ENCODE measurements around the gene AGO3. TPM values are rescaled to one million over a fixed set of nuclear protein-coding genes. Genes with fewer than 3 reads are reported as not detected.

Gene AGO3
- total RNA-seq, 1 donor from 2014 or later = 33.9 TPM

GRCh38 chr1:36086529-36087232 lies 155.8 kb downstream of the AGO3 start:
- intact Hi-C loops (cut with DNase I) = no loop called here
- ATAC-seq (no peak), DNase-seq (no peak)
- Histone ChIP-seq H3K4me3 (no peak overlapping the region), H3K27ac (no peak overlapping the region), H3K9me3 (no peaks in the 10 kb centered on the region), H3K36me3 (peaks cover 15% of the 10 kb centered on the region), H3K4me1 (peaks cover 38% of the 10 kb centered on the region), H3K27me3 (ENCODE audit: low read depth) (peaks cover 14% of the 10 kb centered on the region)
- TF ChIP-seq, protein P1, sequence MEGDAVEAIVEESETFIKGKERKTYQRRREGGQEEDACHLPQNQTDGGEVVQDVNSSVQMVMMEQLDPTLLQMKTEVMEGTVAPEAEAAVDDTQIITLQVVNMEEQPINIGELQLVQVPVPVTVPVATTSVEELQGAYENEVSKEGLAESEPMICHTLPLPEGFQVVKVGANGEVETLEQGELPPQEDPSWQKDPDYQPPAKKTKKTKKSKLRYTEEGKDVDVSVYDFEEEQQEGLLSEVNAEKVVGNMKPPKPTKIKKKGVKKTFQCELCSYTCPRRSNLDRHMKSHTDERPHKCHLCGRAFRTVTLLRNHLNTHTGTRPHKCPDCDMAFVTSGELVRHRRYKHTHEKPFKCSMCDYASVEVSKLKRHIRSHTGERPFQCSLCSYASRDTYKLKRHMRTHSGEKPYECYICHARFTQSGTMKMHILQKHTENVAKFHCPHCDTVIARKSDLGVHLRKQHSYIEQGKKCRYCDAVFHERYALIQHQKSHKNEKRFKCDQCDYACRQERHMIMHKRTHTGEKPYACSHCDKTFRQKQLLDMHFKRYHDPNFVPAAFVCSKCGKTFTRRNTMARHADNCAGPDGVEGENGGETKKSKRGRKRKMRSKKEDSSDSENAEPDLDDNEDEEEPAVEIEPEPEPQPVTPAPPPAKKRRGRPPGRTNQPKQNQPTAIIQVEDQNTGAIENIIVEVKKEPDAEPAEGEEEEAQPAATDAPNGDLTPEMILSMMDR (IDR thresholded peaks at IDR 0.05) = no peak

GRCh38 chr1:36087233-36088123 lies 156.6 kb downstream of the AGO3 start:
- Histone ChIP-seq H3K27me3 (ENCODE audit: low read depth) (peaks cover 14% of the 10 kb centered on the region), H3K4me3 (no peak overlapping the region), H3K27ac (no peak overlapping the region), H3K9me3 (no peaks in the 10 kb centered on the region), H3K36me3 (peaks cover 23% of the 10 kb centered on the region), H3K4me1 (peaks cover 38% of the 10 kb centered on the region)
- ATAC-seq (no peak), DNase-seq (no peak)
- TF ChIP-seq, protein P1 (IDR thresholded peaks at IDR 0.05) = no peak
- intact Hi-C loops (cut with DNase I) = no loop called here

DNA sequence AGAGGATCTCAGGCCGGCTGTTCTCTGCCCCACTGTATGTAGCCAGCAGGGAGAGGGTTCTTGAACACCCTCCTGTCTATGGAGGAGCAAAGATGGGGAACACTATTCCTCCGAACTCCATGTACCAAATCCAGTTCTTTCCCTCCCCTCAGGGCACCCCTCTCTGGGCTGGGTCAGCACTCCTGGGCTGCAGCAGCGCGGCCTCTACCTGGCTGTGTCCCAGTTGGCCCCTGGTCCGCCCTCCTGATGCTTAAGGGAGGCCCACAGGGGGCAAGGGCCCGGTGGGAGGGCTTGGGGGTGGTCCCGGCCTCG lies 157.3 kb downstream of the AGO3 start:
- no peaks in the 10 kb centered on the region for H3K9me3 ChIP-seq
- H3K36me3 ChIP-seq = peaks cover 31% of the 10 kb centered on the region
- peak overlapping the region; percentile 95 for H3K27ac ChIP-seq
- peaks cover 40% of the 10 kb centered on the region for H3K4me1 ChIP-seq
- TF ChIP-seq, protein P1 (IDR thresholded peaks at IDR 0.05) = no peak
- peak overlapping the region; percentile 98 for H3K4me3 ChIP-seq
- ATAC-seq = no peak
- intact Hi-C loops (cut with DNase I) = no loop called here
- peaks cover 14% of the 10 kb centered on the region for H3K27me3 ChIP-seq (ENCODE audit: low read depth)
- no peak for DNase-seq

- intact Hi-C loops (cut with DNase I) = no loop called here
- H3K27ac ChIP-seq = peak within 1 kb of the TSS; percentile 95
- peak; percentile 93 to 96 for ATAC-seq
Observed at GRCh38 chr1:36088577-36089392, 157.9 kb downstream of the AGO3 start, which contains the start of gene ADPRS. ADPRS (plus strand) TSS chr1:36088892; CDS start chr1:36088905, 13 bp downstream.

More at GRCh38 chr1:36088577-36089392, 157.9 kb downstream of the AGO3 start, which contains the start of gene ADPRS:
- Histone ChIP-seq H3K9me3 (no peaks in the 10 kb centered on the region), H3K4me3 (peak within 1 kb of the TSS; percentile 98), H3K36me3 (peaks cover 37% of the 10 kb centered on the region), H3K27me3 (ENCODE audit: low read depth) (peaks cover 12% of the 10 kb centered on the region), H3K4me1 (peaks cover 45% of the 10 kb centered on the region)
- DNase-seq = peak; percentile 94
- TF ChIP-seq, protein P1 (IDR thresholded peaks at IDR 0.05) = peak; percentile 99

Measured in lower lobe of right lung (tissue), 2 donors.